Activated B cell treated with CpG ODN at 0.5 μM for 24 hours (primary cell): Measurements from ENCODE around the gene KCNE5. TPM values are rescaled to one million over a fixed set of nuclear protein-coding genes. Genes with fewer than 3 reads are reported as not detected.
"Not testable (repeated sequence)": the region's sequence is repeated elsewhere in the genome, so short reads cannot be mapped to it uniquely, and the experiment has no call there.

Experiments
- ATAC-seq: fragments of 200-7000 bp; cut with Tn5 transposase; one replicate; pipeline ENCODE4 v1.10.0; 2021; ENCODE audit warnings: low read depth, mild to moderate bottlenecking, moderate library complexity
- CTCF ChIA-PET: fragments of 350-600 bp; sonication (Branson Sonifier 250); formaldehyde crosslinking; loops from one replicate; lab custom pipeline; 2021; ENCODE audit warnings: antibody characterized with exemption; lab: Charles Lee
- POLR2A ChIA-PET: fragments of 350-600 bp; sonication (Branson Sonifier 250); formaldehyde crosslinking; loops from one replicate; lab custom pipeline; 2021; ENCODE audit warnings: antibody characterized with exemption; lab: Charles Lee
- DNase-seq: peaks from one replicate; pipeline ENCODE4 v3.0.0; 2022
- H3K27ac Mint-ChIP-seq: one replicate; pipeline ENCODE4 v1.8.0; 2020; ENCODE audit warnings: mixed read lengths
- H3K27me3 Mint-ChIP-seq: one replicate; pipeline ENCODE4 v1.8.0; 2021; ENCODE audit warnings: mixed read lengths
- H3K36me3 Mint-ChIP-seq: one replicate; pipeline ENCODE4 v1.8.0; 2021; ENCODE audit warnings: low read depth, mixed read lengths
- H3K4me1 Mint-ChIP-seq: one replicate; pipeline ENCODE4 v1.8.0; 2021; ENCODE audit warnings: mixed read lengths
- H3K4me3 Mint-ChIP-seq: one replicate; pipeline ENCODE4 v1.8.0; 2020; ENCODE audit warnings: mild to moderate bottlenecking, mixed read lengths
- H3K9me3 Mint-ChIP-seq: one replicate; pipeline ENCODE4 v1.8.0; 2020; ENCODE audit warnings: mixed read lengths
- intact Hi-C: fragments of 100-400 bp; cut with micrococcal nuclease; formaldehyde crosslinking; loops from one replicate; pipeline ENCODE4 v1.15.1; 2024
- total RNA-seq: library from RNA; stranded (reverse); gene quantifications from 2 replicates; pipeline ENCODE4 v1.2.3, GENCODE V29; 2022
- TF ChIP-seq, protein P1 (sequence below): fragments of 200-600 bp; IDR thresholded peaks from one replicate; pipeline ENCODE4 v1.8.0; 2022; ENCODE audit warnings: antibody characterized with exemption, mild to moderate bottlenecking

The KCNE5 gene, protein sequence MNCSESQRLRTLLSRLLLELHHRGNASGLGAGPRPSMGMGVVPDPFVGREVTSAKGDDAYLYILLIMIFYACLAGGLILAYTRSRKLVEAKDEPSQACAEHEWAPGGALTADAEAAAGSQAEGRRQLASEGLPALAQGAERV
- 0.40 and 0.42 TPM in 2 replicates for total RNA-seq

DNA sequence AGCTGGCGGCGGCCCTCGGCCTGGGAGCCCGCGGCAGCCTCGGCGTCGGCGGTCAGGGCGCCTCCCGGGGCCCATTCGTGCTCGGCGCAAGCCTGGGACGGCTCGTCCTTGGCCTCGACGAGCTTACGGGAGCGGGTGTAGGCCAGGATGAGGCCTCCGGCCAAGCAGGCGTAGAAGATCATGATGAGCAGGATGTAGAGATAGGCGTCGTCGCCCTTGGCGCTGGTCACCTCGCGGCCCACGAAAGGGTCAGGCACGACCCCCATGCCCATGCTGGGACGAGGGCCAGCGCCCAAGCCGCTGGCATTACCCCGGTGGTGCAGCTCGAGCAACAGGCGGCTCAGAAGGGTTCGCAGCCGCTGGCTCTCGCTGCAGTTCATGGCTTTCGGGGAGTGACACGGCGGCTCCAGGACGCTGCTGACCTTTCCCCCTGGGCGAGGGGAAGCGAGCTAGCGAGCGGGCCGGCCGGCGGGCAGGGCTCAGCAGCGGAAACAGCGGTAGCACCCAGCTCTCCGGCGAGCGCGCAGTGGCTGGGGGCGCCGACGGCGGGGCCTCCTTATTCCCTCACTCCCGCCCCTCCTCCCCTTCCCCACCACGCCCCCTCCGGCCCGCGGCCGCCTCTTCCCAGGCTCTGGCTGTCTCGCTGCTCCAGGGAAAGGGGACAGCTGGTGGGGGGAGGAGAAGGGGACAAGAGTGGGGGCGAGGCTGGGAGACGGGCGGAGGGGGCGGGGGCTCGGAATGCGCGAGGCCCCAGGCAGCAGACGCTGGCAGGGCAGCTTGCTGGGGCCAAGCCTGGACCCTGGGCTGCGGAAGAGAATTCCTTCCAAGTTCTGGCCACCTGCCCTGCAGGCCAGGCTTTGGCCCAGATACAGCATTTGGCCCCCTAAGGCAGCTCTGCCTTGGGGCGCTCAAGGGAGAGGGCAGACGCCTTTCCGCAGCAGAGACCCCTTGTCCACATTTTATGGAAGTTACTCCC lies at the start of gene KCNE5:
TSS of gene KCNE5 (minus strand) at position 532 of the 976 bp plus-strand sequence. CDS start at position 380, 152 bp downstream.
- Mint-ChIP-seq H3K4me1 (no peaks in the 10 kb centered on the region), H3K27me3 (no peaks in the 10 kb centered on the region), H3K27ac (no peak within 1 kb of the TSS), H3K9me3 (no peaks in the 10 kb centered on the region), H3K4me3 (no peak within 1 kb of the TSS), H3K36me3 (no peaks in the 10 kb centered on the region)
- no peak for DNase-seq
- ChIA-PET POLR2A (no interaction called here), CTCF (no interaction called here)
- intact Hi-C loops, result no loop called here
- TF ChIP-seq, protein P1, sequence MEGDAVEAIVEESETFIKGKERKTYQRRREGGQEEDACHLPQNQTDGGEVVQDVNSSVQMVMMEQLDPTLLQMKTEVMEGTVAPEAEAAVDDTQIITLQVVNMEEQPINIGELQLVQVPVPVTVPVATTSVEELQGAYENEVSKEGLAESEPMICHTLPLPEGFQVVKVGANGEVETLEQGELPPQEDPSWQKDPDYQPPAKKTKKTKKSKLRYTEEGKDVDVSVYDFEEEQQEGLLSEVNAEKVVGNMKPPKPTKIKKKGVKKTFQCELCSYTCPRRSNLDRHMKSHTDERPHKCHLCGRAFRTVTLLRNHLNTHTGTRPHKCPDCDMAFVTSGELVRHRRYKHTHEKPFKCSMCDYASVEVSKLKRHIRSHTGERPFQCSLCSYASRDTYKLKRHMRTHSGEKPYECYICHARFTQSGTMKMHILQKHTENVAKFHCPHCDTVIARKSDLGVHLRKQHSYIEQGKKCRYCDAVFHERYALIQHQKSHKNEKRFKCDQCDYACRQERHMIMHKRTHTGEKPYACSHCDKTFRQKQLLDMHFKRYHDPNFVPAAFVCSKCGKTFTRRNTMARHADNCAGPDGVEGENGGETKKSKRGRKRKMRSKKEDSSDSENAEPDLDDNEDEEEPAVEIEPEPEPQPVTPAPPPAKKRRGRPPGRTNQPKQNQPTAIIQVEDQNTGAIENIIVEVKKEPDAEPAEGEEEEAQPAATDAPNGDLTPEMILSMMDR, result no peak
- ATAC-seq, result no peak

DNA sequence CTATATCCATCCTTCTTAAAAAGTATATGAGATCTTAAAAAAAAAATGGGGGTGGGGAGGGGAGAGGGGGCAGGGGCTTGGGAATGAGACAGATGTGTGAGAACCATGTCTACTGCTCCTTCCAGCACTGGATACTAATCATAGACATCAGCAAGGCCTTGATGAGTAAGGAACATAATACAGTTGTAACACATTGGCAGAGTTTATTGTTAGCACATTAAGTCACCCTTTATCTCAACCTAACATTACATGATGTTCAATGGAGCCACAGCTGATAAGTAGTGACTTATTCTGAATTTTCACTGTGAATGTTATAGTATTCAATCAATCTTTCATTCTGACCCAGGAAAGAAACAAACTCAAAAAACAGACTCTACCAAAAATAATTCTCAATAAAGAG lies 47.3 kb upstream of the KCNE5 start:
- no peaks in the 10 kb centered on the region for H3K9me3 Mint-ChIP-seq

DNA sequence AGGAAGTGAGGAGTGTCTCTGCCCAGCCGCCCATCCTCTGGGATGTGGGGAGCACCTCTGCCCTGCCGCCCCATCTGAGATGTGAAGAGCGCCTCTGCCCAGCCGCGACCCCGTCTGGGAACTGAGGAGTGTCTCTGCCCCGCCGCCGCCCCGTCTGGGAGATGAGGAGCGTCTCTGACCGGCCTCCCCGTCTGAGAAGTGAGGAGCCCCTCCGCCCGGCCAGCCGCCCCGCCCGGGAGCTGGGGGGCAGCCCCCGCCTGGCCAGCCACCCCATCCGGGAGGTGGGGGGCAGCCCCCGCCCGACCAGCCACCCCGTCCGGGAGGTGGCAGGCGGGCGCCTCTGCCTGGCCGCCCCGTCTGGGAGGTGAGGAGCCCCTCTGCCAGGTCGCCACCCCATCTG lies 46.2 kb upstream of the KCNE5 start:
- POLR2A ChIA-PET, H3K4me1 Mint-ChIP-seq, CTCF ChIA-PET, H3K9me3 Mint-ChIP-seq, ATAC-seq, H3K27me3 Mint-ChIP-seq, H3K4me3 Mint-ChIP-seq, DNase-seq, H3K27ac Mint-ChIP-seq, intact Hi-C loops: not testable (repeated sequence)
- H3K36me3 Mint-ChIP-seq, result peaks cover 58% of the 10 kb centered on the region

More for the DNA sequence above, 47.3 kb upstream of the KCNE5 start:
- ChIA-PET POLR2A (no interaction called here), CTCF (no interaction called here)
- ATAC-seq (no peak), DNase-seq (no peak)
- TF ChIP-seq, protein P1, result no peak
- Mint-ChIP-seq H3K27ac (no peak overlapping the region), H3K36me3 (peaks cover 55% of the 10 kb centered on the region), H3K4me3 (no peak overlapping the region), H3K27me3 (no peaks in the 10 kb centered on the region), H3K4me1 (no peaks in the 10 kb centered on the region)
- intact Hi-C loops, result no loop called here

DNA sequence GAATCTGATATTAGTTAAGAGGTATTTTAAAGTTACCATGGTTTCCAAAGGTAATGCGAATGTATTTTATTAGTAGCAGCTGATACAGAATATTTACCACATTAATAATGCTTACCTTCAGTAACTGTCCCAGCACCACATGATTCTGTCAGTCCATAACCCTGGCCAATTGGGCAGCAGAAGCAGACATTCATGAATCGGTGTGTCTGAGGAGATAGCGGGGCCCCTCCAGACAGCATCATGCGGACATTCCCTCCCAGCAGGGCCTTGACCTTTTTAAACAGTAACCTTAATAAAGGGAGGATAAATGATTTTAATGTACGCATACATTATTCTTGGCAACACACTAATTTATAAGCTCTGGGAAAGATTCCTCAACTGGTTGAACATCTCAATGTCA lies 43.0 kb upstream of the KCNE5 start:
- peaks cover 60% of the 10 kb centered on the region for H3K36me3 Mint-ChIP-seq
- intact Hi-C loops, result no loop called here
- no peaks in the 10 kb centered on the region for H3K4me1 Mint-ChIP-seq
- no peak overlapping the region for H3K27ac Mint-ChIP-seq
- TF ChIP-seq, protein P1, result no peak
- CTCF ChIA-PET, result no interaction called here
- ATAC-seq (no peak), DNase-seq (no peak)
- no peaks in the 10 kb centered on the region for H3K9me3 Mint-ChIP-seq
- H3K27me3 Mint-ChIP-seq, result no peaks in the 10 kb centered on the region
- POLR2A ChIA-PET, result no interaction called here
- no peak overlapping the region for H3K4me3 Mint-ChIP-seq

DNA sequence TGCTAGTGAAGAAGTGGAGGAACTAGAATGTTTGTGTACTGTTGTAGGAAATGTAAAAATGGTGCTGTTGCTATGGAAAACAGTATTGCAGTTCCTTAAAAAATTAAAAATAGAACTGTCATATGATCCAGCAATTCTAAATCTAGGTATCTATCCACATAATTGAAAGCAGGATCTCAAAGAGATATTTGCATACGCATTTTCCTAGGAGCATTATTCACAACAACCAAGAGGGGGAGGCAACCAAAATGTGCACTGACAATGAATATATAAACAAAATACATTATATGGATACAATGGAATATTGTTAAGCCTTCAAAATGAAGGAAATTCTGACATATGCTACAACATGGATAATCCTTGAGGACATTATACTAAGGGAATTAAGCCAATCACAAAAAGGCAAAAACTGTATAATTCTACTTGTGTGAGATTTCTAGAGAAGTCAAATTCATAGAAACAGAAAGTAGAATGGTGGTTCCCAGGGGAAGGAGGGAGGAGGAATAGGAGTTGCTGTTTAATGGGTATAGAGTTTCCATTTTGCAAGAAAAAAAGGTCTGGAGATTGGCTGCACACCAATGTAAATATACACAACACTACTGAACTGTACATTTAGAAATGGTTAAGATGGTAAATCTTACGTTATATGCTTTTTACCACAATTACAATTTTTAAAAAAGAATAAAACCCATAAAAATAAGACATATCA lies 35.6 kb upstream of the KCNE5 start:
- Mint-ChIP-seq H3K27ac (no peak overlapping the region), H3K36me3 (peaks cover 70% of the 10 kb centered on the region), H3K4me3 (no peak overlapping the region), H3K4me1 (peaks cover 2% of the 10 kb centered on the region), H3K27me3 (no peaks in the 10 kb centered on the region), H3K9me3 (peaks cover 6% of the 10 kb centered on the region)
- ChIA-PET POLR2A (no interaction called here), CTCF (no interaction called here)
- TF ChIP-seq, protein P1, result no peak
- intact Hi-C loops, result no loop called here
- ATAC-seq (no peak), DNase-seq (no peak)
